ENCODE data around the gene IER3IP1.

DNA sequence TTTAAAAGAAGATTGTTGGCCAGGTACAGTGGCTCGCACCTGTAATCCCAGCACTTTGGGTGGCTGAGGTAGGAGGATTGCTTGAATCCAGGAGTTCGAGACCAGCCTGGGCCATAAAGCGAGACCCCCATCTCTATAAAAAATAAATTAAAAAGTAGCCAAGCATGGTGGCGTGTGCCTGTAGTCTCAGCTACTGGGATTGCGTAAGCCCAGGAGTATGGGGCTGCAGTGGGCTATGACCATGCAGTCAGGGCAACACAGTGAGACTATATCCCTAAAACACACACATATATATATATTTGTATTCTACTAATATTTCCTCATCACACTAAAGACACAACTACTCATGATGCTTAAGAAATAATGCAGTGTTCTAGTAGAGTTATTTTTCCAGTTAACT lies 33.0 kb downstream of the IER3IP1 start:
- TF ChIP-seq EZH2 (IDR thresholded peaks at IDR 0.05; ENCODE audit: borderline replicate concordance, insufficient read depth, low read length, poor library complexity, severe bottlenecking) (no peak), POLR2AphosphoS5 (IDR thresholded peaks at IDR 0.05) (no peak), MXI1 (conservative IDR thresholded peaks at IDR 0.05; ENCODE audit: poor library complexity, severe bottlenecking) (no peak), EP300 (conservative IDR thresholded peaks at IDR 0.05; ENCODE audit: poor library complexity, severe bottlenecking) (no peak), SMC3 (conservative IDR thresholded peaks at IDR 0.05; ENCODE audit: poor library complexity) (no peak), RAD21 (conservative IDR thresholded peaks at IDR 0.05) (no peak), TAF1 (IDR thresholded peaks at IDR 0.05; ENCODE audit: low read depth) (no peak)
- TF ChIP-seq, protein P1, sequence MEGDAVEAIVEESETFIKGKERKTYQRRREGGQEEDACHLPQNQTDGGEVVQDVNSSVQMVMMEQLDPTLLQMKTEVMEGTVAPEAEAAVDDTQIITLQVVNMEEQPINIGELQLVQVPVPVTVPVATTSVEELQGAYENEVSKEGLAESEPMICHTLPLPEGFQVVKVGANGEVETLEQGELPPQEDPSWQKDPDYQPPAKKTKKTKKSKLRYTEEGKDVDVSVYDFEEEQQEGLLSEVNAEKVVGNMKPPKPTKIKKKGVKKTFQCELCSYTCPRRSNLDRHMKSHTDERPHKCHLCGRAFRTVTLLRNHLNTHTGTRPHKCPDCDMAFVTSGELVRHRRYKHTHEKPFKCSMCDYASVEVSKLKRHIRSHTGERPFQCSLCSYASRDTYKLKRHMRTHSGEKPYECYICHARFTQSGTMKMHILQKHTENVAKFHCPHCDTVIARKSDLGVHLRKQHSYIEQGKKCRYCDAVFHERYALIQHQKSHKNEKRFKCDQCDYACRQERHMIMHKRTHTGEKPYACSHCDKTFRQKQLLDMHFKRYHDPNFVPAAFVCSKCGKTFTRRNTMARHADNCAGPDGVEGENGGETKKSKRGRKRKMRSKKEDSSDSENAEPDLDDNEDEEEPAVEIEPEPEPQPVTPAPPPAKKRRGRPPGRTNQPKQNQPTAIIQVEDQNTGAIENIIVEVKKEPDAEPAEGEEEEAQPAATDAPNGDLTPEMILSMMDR (IDR thresholded peaks at IDR 0.05; ENCODE audit: poor library complexity, severe bottlenecking) = no peak
- TF ChIP-seq, protein P2, sequence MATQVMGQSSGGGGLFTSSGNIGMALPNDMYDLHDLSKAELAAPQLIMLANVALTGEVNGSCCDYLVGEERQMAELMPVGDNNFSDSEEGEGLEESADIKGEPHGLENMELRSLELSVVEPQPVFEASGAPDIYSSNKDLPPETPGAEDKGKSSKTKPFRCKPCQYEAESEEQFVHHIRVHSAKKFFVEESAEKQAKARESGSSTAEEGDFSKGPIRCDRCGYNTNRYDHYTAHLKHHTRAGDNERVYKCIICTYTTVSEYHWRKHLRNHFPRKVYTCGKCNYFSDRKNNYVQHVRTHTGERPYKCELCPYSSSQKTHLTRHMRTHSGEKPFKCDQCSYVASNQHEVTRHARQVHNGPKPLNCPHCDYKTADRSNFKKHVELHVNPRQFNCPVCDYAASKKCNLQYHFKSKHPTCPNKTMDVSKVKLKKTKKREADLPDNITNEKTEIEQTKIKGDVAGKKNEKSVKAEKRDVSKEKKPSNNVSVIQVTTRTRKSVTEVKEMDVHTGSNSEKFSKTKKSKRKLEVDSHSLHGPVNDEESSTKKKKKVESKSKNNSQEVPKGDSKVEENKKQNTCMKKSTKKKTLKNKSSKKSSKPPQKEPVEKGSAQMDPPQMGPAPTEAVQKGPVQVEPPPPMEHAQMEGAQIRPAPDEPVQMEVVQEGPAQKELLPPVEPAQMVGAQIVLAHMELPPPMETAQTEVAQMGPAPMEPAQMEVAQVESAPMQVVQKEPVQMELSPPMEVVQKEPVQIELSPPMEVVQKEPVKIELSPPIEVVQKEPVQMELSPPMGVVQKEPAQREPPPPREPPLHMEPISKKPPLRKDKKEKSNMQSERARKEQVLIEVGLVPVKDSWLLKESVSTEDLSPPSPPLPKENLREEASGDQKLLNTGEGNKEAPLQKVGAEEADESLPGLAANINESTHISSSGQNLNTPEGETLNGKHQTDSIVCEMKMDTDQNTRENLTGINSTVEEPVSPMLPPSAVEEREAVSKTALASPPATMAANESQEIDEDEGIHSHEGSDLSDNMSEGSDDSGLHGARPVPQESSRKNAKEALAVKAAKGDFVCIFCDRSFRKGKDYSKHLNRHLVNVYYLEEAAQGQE (IDR thresholded peaks at IDR 0.05; ENCODE audit: borderline replicate concordance) = no peak
